ENCODE measurements around the gene PDE7B. TPM values are rescaled to one million over a fixed set of nuclear protein-coding genes. Genes with fewer than 3 reads are reported as not detected.
A peak's percentile ranks its signal among the peaks of the same experiment; 100 is the strongest.

The PDE7B gene
- total RNA-seq, 1 experiment from 2014 or later = 1.3 TPM

- no peak for DNase-seq (ENCODE audit: low read depth)
Measured at GRCh38 chr6:135983718-135984343, 132.3 kb downstream of the PDE7B start.

- DNase-seq (ENCODE audit: low read depth) = peak; percentile 3
Measured at GRCh38 chr6:135985471-135985870, 134.0 kb downstream of the PDE7B start.

GRCh38 chr6:135987226-135987625 is 135.7 kb downstream of the PDE7B start:
- DNase-seq (ENCODE audit: low read depth) = no peak

- no peak for DNase-seq (ENCODE audit: low read depth)
Measured at GRCh38 chr6:135990439-135990838, 138.9 kb downstream of the PDE7B start.

- no peak for DNase-seq (ENCODE audit: low read depth)
Measured at GRCh38 chr6:135990855-135991464, 139.5 kb downstream of the PDE7B start.

- DNase-seq (ENCODE audit: low read depth) = no peak
Measured at GRCh38 chr6:135992739-135993138, 141.2 kb downstream of the PDE7B start.

GRCh38 chr6:135993361-135993760 is 141.9 kb downstream of the PDE7B start:
- DNase-seq (ENCODE audit: low read depth) = no peak

- DNase-seq (ENCODE audit: low read depth) = peak; percentile 77
Measured at GRCh38 chr6:135994857-135995544, 143.5 kb downstream of the PDE7B start.

- no peak for DNase-seq (ENCODE audit: low read depth)
Measured at GRCh38 chr6:135995545-135995898, 144.0 kb downstream of the PDE7B start.

GRCh38 chr6:135996668-135997067 is 145.2 kb downstream of the PDE7B start:
- no peak for DNase-seq (ENCODE audit: low read depth)

GRCh38 chr6:135999393-135999792 is 147.9 kb downstream of the PDE7B start:
- DNase-seq (ENCODE audit: low read depth) = no peak

- DNase-seq (ENCODE audit: low read depth) = no peak
Measured at GRCh38 chr6:136007345-136007744, 155.8 kb downstream of the PDE7B start.

GRCh38 chr6:136011475-136011874 is 160.0 kb downstream of the PDE7B start:
- no peak for DNase-seq (ENCODE audit: low read depth)

- peak; percentile 74 for DNase-seq (ENCODE audit: low read depth)
Measured at GRCh38 chr6:136012198-136012887, 160.8 kb downstream of the PDE7B start.

GRCh38 chr6:136012943-136013342 is 161.4 kb downstream of the PDE7B start:
- DNase-seq (ENCODE audit: low read depth) = no peak

- peak; percentile 98 for DNase-seq (ENCODE audit: low read depth)
Measured at GRCh38 chr6:136014454-136015437, 163.2 kb downstream of the PDE7B start.

GRCh38 chr6:136015531-136015930 is 164.0 kb downstream of the PDE7B start:
- no peak for DNase-seq (ENCODE audit: low read depth)

GRCh38 chr6:136016228-136017225 is 165.0 kb downstream of the PDE7B start:
- DNase-seq (ENCODE audit: low read depth) = no peak

- DNase-seq (ENCODE audit: low read depth) = no peak
Measured at GRCh38 chr6:136020691-136021090, 169.2 kb downstream of the PDE7B start.

Measured in HT1080 (cell line).